Small intestine (tissue), 7 donors: ENCODE data around the gene MCCC1. TPM values are rescaled to one million over a fixed set of nuclear protein-coding genes. Genes with fewer than 3 reads are reported as not detected.

Experiments used
- DNase-seq, 2 donors: peaks; one replicate each; pipeline versions ENCODE4 v3.0.0 to v3.0.0-alpha.2; 2013
- FAIRE-seq: peaks from 2 replicates; lab custom pipeline; 2012; peaks lifted over from hg19 to GRCh38; lab: Jason Lieb, UNC
- H3K27ac ChIP-seq, 3 donors: one replicate each; pipeline ENCODE4 v1.5.1; 2013; ENCODE audit warnings: low read length in 2 of 3, mild to moderate bottlenecking in 2 of 3, control low read depth in 1 of 3, inconsistent platforms in 1 of 3, low read depth in 1 of 3, moderate library complexity in 1 of 3
- H3K27me3 ChIP-seq, 3 donors: one replicate each; pipeline ENCODE4 v1.6.1; 2013; ENCODE audit warnings: low read length in 3 of 3, inconsistent platforms in 1 of 3; ENCODE audit not compliant: control insufficient read depth in 3 of 3, insufficient read depth in 3 of 3
- H3K36me3 ChIP-seq, 3 donors: one replicate each; pipeline ENCODE4 v1.6.1; 2013; ENCODE audit warnings: low read length in 3 of 3, inconsistent platforms in 1 of 3, low read depth in 1 of 3, mild to moderate bottlenecking in 1 of 3, moderate library complexity in 1 of 3; ENCODE audit not compliant: control insufficient read depth in 3 of 3, insufficient read depth in 2 of 3
- H3K4me1 ChIP-seq, 3 donors: one replicate each; pipeline ENCODE4 v1.6.1; 2013; ENCODE audit warnings: low read length in 2 of 3, inconsistent platforms in 1 of 3, low read depth in 1 of 3, mild to moderate bottlenecking in 1 of 3, moderate library complexity in 1 of 3; ENCODE audit not compliant: control insufficient read depth in 3 of 3, insufficient read depth in 2 of 3
- H3K4me3 ChIP-seq, 3 donors: one replicate each; pipeline ENCODE4 v1.5.1; 2013; ENCODE audit warnings: low read length in 3 of 3, control low read depth in 1 of 3, inconsistent platforms in 1 of 3, low read depth in 1 of 3, mild to moderate bottlenecking in 1 of 3, moderate library complexity in 1 of 3
- H3K9me3 ChIP-seq, 2 donors: one replicate each; pipeline ENCODE4 v1.6.1; 2013; ENCODE audit warnings: low read depth in 1 of 2, low read length in 1 of 2; ENCODE audit not compliant: control insufficient read depth in 2 of 2, insufficient read depth in 1 of 2
- WGBS, 3 donors: extraction: QIAGEN DNeasy Blood & Tissue Kit; methylation state at CpG; one replicate each; pipeline ENCODE4 v1.1.7; 2013; 5-methylcytosine and 5-hydroxymethylcytosine counted together
- polyA plus RNA-seq, 4 donors: library from polyadenylated mRNA; stranded (reverse) in 3 of 4; unstranded in 1 of 4; fragments of 200-250 nt in 3 of 4; fragments of 120-200 nt in 1 of 4; gene quantifications; one replicate each; pipeline versions ENCODE4 v1.2.1 to v1.2.3, GENCODE V29; 2013
- donor health status: healthy with polysubstance abuse.
- donor health status: control.
- donor health status: control.
- donor health status: Bipolar disorder and iron deficiency.
- donor health status: healthy.

The MCCC1 gene
- polyA plus RNA-seq, 4 donors = 22.6 to 31.0 (median 28.4) TPM

DNA sequence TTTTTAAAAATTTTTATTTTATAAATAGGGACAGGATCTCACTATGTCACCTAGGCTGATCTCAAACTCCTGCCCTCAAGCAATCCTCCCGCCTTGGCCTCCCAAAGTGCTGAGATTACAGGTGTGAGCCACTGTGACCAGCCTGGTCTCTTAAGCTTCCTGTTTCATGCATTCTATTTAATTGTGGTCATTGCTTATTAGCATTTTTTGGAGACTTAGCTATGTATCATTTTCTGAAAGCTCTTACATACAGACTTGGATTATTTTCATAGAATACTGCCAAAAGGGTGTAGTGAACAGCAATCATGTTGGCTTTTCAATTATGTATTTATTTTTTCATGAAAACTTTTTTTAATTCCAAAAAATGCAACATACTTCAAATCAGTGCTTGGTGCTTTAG lies 67.5 kb downstream of the MCCC1 start:
- Histone ChIP-seq H3K4me1 (no peaks in the 10 kb centered on the region), H3K36me3 (peaks cover 3 to 17% (median 8%) of the 10 kb centered on the region in 3 donors), H3K27ac (no peak overlapping the region), H3K27me3 (no peaks in the 10 kb centered on the region), H3K4me3 (no peak overlapping the region), H3K9me3 (peaks cover 0 to 7% of the 10 kb centered on the region in 2 donors)
- DNase-seq = no peak
- WGBS, 3 donors = 94 to 100% (median 95%) methylated on average over 1 of the region's 1 CpG
- FAIRE-seq = no peak

DNA sequence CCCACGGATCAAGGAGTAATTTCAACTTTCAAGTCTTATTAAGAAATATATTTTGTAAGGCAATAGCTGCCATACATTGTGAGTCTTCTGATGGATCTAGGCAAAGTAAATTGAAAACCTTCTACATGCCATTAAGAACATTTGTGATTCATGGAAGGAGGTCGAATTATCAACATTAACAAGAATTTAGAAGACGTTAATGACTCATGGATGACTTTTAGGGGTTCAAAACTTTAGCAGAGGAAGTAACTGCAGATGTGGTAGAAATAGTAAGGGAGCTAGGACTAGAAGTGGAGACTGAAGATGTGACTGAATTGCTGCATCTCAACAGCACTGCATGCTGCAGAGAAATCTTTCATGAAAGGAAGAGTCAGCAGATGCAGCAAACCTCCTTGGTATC lies 70.9 kb downstream of the MCCC1 start:
- Histone ChIP-seq H3K9me3 (peaks cover 0 to 7% of the 10 kb centered on the region in 2 donors), H3K36me3 (peaks cover 2 to 15% (median 4%) of the 10 kb centered on the region in 3 donors), H3K27ac (no peak overlapping the region), H3K4me3 (no peak overlapping the region), H3K27me3 (no peaks in the 10 kb centered on the region), H3K4me1 (peaks cover 0 to 1% (median 0%) of the 10 kb centered on the region in 3 donors)
- 96 to 100% (median 98%) methylated on average over 3 of the region's 3 CpGs for WGBS, 3 donors
- DNase-seq (no peak), FAIRE-seq (no peak)

DNA sequence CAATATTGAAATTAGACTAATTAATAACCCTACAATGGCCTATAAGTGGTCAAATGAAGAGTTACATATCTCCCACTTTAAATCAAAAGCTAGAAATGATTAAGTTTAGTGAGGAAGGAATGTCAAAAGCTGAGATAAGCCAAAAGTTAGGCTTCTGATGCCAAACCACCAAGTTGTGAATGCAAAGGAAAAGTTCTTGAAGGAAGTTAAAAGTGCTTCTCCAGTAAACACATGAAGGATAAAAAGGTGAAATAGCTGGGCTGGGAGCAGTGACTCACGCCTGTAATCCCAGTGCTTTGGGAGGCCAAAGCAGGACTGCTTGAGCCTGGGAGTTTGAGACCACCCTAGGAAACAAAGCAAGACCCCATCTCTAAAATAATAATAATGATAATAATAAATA lies 72.0 kb downstream of the MCCC1 start:
- peaks cover 0 to 4% (median 0%) of the 10 kb centered on the region in 3 donors for H3K4me1 ChIP-seq
- peaks cover 0 to 7% of the 10 kb centered on the region in 2 donors for H3K9me3 ChIP-seq
- no peak overlapping the region for H3K27ac ChIP-seq
- H3K27me3 ChIP-seq = no peaks in the 10 kb centered on the region
- H3K4me3 ChIP-seq = no peak overlapping the region
- FAIRE-seq = no peak
- peaks cover 2 to 15% (median 4%) of the 10 kb centered on the region in 3 donors for H3K36me3 ChIP-seq
- 86 to 93% (median 91%) methylated on average over 1 of the region's 1 CpG for WGBS, 3 donors
- no peak for DNase-seq

GRCh38 chr3:183022936-183023516 lies 76.3 kb downstream of the MCCC1 start:
- H3K27ac ChIP-seq = peak overlapping the region in 1 of 3 donors; percentile 15
- H3K4me1 ChIP-seq = peaks cover 0 to 6% (median 0%) of the 10 kb centered on the region in 3 donors
- H3K36me3 ChIP-seq = peaks cover 0 to 18% (median 8%) of the 10 kb centered on the region in 3 donors
- DNase-seq = peak; percentile 47 to 72
- no peaks in the 10 kb centered on the region for H3K27me3 ChIP-seq
- H3K9me3 ChIP-seq = no peaks in the 10 kb centered on the region
- FAIRE-seq = no peak
- 29 to 77% (median 40%) methylated on average over 3 of the region's 3 CpGs for WGBS, 3 donors
- H3K4me3 ChIP-seq = no peak overlapping the region

GRCh38 chr3:183018421-183019192 lies 80.7 kb downstream of the MCCC1 start:
- 91 to 96% (median 95%) methylated on average over 3 of the region's 3 CpGs for WGBS, 3 donors
- Histone ChIP-seq H3K4me1 (peaks cover 0 to 6% (median 0%) of the 10 kb centered on the region in 3 donors), H3K9me3 (no peaks in the 10 kb centered on the region), H3K27me3 (no peaks in the 10 kb centered on the region), H3K27ac (no peak overlapping the region), H3K4me3 (no peak overlapping the region), H3K36me3 (peaks cover 7 to 24% (median 15%) of the 10 kb centered on the region in 3 donors)
- DNase-seq = no peak
- no peak for FAIRE-seq

DNA sequence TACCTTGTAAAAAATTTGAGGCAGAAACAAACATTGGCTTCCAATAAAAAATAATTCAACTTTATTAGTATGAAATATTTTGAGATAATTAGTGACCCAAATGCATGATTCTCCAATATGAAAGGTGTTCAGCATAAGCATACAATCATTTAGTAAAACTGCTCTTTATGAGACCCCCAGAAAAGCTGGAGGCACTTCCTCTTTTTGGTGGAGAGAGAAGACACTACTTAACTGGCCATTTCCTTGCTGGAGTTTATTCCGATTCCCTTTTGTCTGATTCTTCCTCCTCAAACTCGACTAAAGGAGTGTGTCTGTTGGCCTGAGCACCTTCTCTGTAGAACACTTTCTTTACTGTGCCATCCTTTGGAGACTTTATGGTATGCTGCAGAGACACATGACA lies 84.1 kb downstream of the MCCC1 start:
- 76 to 80% (median 78%) methylated on average over 2 of the region's 2 CpGs for WGBS, 3 donors
- Histone ChIP-seq H3K4me3 (no peak overlapping the region), H3K9me3 (no peaks in the 10 kb centered on the region), H3K27me3 (no peaks in the 10 kb centered on the region), H3K27ac (no peak overlapping the region), H3K36me3 (peaks cover 7 to 25% (median 9%) of the 10 kb centered on the region in 3 donors), H3K4me1 (no peaks in the 10 kb centered on the region)
- DNase-seq (no peak), FAIRE-seq (no peak)

- FAIRE-seq = no peak
- no peak for DNase-seq
- H3K4me3 ChIP-seq = no peak overlapping the region
- no peaks in the 10 kb centered on the region for H3K4me1 ChIP-seq
- H3K9me3 ChIP-seq = no peaks in the 10 kb centered on the region
- H3K27me3 ChIP-seq = no peaks in the 10 kb centered on the region
- WGBS, 3 donors = 86 to 96% (median 92%) methylated on average over 6 of the region's 6 CpGs
- peaks cover 7 to 26% (median 9%) of the 10 kb centered on the region in 3 donors for H3K36me3 ChIP-seq
- H3K27ac ChIP-seq = no peak overlapping the region
Measured at GRCh38 chr3:183013856-183014255, 85.4 kb downstream of the MCCC1 start.

DNA sequence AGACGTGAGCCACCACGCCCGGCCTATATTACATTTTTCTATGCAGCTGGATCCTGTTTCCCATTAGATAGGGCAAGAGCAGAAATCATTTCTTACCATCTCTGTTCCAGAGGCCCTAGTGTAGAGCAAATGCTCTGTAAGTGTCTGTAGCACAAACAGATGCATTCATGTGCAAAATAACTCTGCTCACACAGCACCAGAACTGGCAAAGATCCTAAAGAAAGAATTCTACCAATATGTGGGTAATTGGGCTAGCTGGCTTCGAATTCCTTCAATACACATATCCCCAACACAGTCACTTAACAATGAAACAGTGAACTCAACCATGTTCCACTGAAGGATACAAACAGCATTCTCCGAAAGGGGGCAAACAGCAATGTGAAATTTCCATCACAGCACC lies 86.2 kb downstream of the MCCC1 start:
- H3K4me1 ChIP-seq = no peaks in the 10 kb centered on the region
- no peaks in the 10 kb centered on the region for H3K9me3 ChIP-seq
- no peak overlapping the region for H3K27ac ChIP-seq
- FAIRE-seq (no peak), DNase-seq (no peak)
- WGBS, 3 donors = 90 to 94% (median 91%) methylated on average over 5 of the region's 5 CpGs
- no peaks in the 10 kb centered on the region for H3K27me3 ChIP-seq
- H3K36me3 ChIP-seq = peaks cover 7 to 26% (median 9%) of the 10 kb centered on the region in 3 donors
- no peak overlapping the region for H3K4me3 ChIP-seq
